Measurements from ENCODE around the gene PCSK6. TPM values are rescaled to one million over a fixed set of nuclear protein-coding genes. Genes with fewer than 3 reads are reported as not detected.

Gene PCSK6
- total and polyA plus RNA-seq, 7 donors, result 8.3 to 32.7 (median 13.3) TPM

DNA sequence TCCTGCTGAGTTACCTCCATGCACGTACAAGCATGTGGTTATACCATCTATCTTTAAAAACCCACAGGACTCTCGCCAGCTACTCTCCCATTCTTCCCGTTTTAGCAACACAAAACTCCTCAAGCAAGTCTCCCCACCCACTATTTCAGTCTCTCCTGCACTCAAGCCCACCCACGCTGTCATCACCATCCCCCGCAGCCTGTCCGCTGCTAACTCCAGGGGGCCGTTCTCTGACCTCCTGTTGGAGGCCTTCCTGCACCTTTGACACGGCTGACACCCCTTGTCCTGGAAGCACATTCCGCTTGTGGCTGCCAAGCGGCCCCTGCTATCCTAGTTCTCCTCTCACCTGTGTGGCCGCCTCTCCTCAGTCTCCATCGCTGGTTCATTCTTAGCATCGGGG lies 7.5 kb upstream of the PCSK6 start:
- TF ChIP-seq, protein P1, sequence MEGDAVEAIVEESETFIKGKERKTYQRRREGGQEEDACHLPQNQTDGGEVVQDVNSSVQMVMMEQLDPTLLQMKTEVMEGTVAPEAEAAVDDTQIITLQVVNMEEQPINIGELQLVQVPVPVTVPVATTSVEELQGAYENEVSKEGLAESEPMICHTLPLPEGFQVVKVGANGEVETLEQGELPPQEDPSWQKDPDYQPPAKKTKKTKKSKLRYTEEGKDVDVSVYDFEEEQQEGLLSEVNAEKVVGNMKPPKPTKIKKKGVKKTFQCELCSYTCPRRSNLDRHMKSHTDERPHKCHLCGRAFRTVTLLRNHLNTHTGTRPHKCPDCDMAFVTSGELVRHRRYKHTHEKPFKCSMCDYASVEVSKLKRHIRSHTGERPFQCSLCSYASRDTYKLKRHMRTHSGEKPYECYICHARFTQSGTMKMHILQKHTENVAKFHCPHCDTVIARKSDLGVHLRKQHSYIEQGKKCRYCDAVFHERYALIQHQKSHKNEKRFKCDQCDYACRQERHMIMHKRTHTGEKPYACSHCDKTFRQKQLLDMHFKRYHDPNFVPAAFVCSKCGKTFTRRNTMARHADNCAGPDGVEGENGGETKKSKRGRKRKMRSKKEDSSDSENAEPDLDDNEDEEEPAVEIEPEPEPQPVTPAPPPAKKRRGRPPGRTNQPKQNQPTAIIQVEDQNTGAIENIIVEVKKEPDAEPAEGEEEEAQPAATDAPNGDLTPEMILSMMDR (IDR thresholded peaks at IDR 0.05), result no peak
- H3K27ac ChIP-seq, result no peak overlapping the region
- intact Hi-C loops (cut with DNase I), result loop anchor here in 1 of 2 donors (5.0 kb wide), 2 partner anchors 140 to 200 kb away; partner anchors contain the start of gene SNRPA1
- H3K4me1 ChIP-seq, result peaks cover 34% of the 10 kb centered on the region
- no peaks in the 10 kb centered on the region for H3K36me3 ChIP-seq (ENCODE audit: insufficient read depth in 1 of 2, low read depth in 1 of 2)
- 85 to 90% (median 86%) methylated on average over 13 of the region's 13 CpGs for WGBS, 3 donors
- no peak for ATAC-seq
- peaks cover 0 to 10% (median 0%) of the 10 kb centered on the region in 3 donors for H3K27me3 ChIP-seq (ENCODE audit: insufficient read depth in 3 of 3, low read length in 2 of 3)
- no peak for DNase-seq
- no peak overlapping the region for H3K4me3 ChIP-seq
- H3K9me3 ChIP-seq, result no peaks in the 10 kb centered on the region

DNA sequence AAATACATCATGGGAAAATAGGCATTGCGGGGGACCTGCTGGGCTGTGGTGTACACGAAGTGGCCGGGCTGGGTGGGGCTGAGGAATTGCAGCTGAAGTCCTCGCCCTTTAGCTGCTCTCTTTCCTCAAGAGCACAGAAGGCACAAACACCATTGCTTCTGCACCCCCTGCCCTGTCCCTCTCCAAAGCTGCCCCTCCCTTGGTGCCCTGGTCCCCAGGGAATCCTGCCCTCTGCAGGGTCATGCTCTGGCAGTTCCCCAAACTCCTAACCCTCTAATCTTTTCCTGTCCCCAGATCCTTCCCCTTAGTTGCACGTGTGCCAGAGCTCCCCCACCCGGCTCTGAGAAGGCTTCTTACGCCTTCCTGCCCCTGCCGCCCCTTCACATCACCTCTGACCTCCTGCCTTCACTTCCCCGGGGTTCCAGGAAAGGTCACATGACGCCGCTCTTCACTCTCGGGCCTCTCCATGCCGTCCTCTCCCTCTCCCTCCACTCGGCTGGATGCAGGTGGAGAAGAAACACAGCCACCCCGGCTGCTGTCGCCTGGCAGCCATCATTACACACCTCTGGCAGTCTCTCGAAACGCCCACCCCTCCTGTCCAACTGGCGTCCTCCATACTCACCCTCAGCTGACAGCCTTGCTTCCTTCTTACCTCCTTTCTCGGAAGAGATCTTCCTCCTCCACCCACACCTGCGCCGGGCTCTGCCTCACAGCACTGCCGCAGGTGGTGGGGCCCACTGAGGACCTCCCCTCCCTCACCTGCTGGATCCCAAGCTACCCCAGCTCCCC lies 6.9 kb upstream of the PCSK6 start:
- intact Hi-C loops (cut with DNase I), result loop anchor here in 1 of 2 donors (5.0 kb wide), 2 partner anchors 141 to 199 kb away; partner anchors contain the start of gene SNRPA1
- WGBS, 3 donors, result 52 to 55% (median 52%) methylated on average over 23 of the region's 23 CpGs
- DNase-seq (no peak), ATAC-seq (no peak)
- H3K27ac ChIP-seq, result no peak overlapping the region
- H3K4me1 ChIP-seq, result peaks cover 28% of the 10 kb centered on the region
- peaks cover 0 to 10% (median 0%) of the 10 kb centered on the region in 3 donors for H3K27me3 ChIP-seq (ENCODE audit: insufficient read depth in 3 of 3, low read length in 2 of 3)
- H3K4me3 ChIP-seq, result no peak overlapping the region
- H3K9me3 ChIP-seq, result no peaks in the 10 kb centered on the region
- TF ChIP-seq, protein P1 (IDR thresholded peaks at IDR 0.05), result no peak
- no peaks in the 10 kb centered on the region for H3K36me3 ChIP-seq (ENCODE audit: insufficient read depth in 1 of 2, low read depth in 1 of 2)

- ATAC-seq, result no peak
- no peak overlapping the region for H3K27ac ChIP-seq
- 77 to 80% (median 77%) methylated on average over 22 of the region's 22 CpGs for WGBS, 3 donors
- peaks cover 0 to 10% (median 0%) of the 10 kb centered on the region in 3 donors for H3K27me3 ChIP-seq (ENCODE audit: insufficient read depth in 3 of 3, low read length in 2 of 3)
- H3K36me3 ChIP-seq (ENCODE audit: insufficient read depth in 1 of 2, low read depth in 1 of 2), result no peaks in the 10 kb centered on the region
- TF ChIP-seq, protein P1 (IDR thresholded peaks at IDR 0.05), result no peak
- intact Hi-C loops (cut with DNase I), result loop anchor here in 1 of 2 donors (5.0 kb wide), 2 partner anchors 142 to 198 kb away; partner anchors contain the start of gene SNRPA1
- H3K4me1 ChIP-seq, result peaks cover 20% of the 10 kb centered on the region
- no peak for DNase-seq
- H3K9me3 ChIP-seq, result no peaks in the 10 kb centered on the region
- H3K4me3 ChIP-seq, result no peak overlapping the region
These were observed 6.1 kb upstream of the PCSK6 start for GRCh38 chr15:101495334-101496197.

GRCh38 chr15:101494251-101494796 lies 4.8 kb upstream of the PCSK6 start:
- TF ChIP-seq, protein P1 (IDR thresholded peaks at IDR 0.05), result no peak
- ATAC-seq (no peak), DNase-seq (no peak)
- H3K9me3 ChIP-seq, result no peaks in the 10 kb centered on the region
- H3K4me3 ChIP-seq, result no peak overlapping the region
- H3K27ac ChIP-seq, result no peak overlapping the region
- H3K36me3 ChIP-seq (ENCODE audit: insufficient read depth in 1 of 2, low read depth in 1 of 2), result no peaks in the 10 kb centered on the region
- WGBS, 3 donors, result 78 to 80% (median 79%) methylated on average over 10 of the region's 10 CpGs
- intact Hi-C loops (cut with DNase I), result no loop called here
- H3K27me3 ChIP-seq (ENCODE audit: insufficient read depth in 3 of 3, low read length in 2 of 3), result peaks cover 0 to 10% (median 0%) of the 10 kb centered on the region in 3 donors
- peaks cover 8% of the 10 kb centered on the region for H3K4me1 ChIP-seq
